SK-N-SH treated with all-trans-retinoic acid at 6 μM for 48 hours (cell line): ENCODE data around the gene ZNF354B.

Source experiments
- ATAC-seq: fragments of 200-7000 bp; cut with Tn5 transposase; 3 replicates; pipeline ENCODE4 v1.9.1; 2020; ENCODE audit warnings: mild to moderate bottlenecking, moderate library complexity
- ARNTL ChIP-seq: fragments of 450-650 bp; formaldehyde crosslinking; IDR thresholded peaks from 2 replicates; pipeline ENCODE4 v1.5.0; 2020; ENCODE audit warnings: low read depth, mild to moderate bottlenecking, moderate library complexity, borderline replicate concordance
- BACH2 ChIP-seq: fragments of 250-450 bp; sonication (Bioruptor Pico); IDR thresholded peaks from 2 replicates; pipeline ENCODE4 v1.9.0; 2021; ENCODE audit warnings: mild to moderate bottlenecking, borderline replicate concordance
- CSDC2 ChIP-seq: fragments of 250-450 bp; sonication (Bioruptor Pico); IDR thresholded peaks from 2 replicates; pipeline ENCODE4 v1.5.0; 2020; ENCODE audit warnings: mild to moderate bottlenecking, moderate library complexity
- CSRNP3 ChIP-seq: fragments of 250-450 bp; sonication (Bioruptor Pico); IDR thresholded peaks from 2 replicates; pipeline ENCODE4 v1.5.1; 2021; ENCODE audit warnings: mild to moderate bottlenecking, moderate library complexity
- ESRRG ChIP-seq: fragments of 250-450 bp; sonication (Bioruptor Pico); IDR thresholded peaks from 2 replicates; pipeline ENCODE4 v1.6.1; 2021; ENCODE audit warnings: mild to moderate bottlenecking
- ISL1 ChIP-seq: fragments of 250-450 bp; sonication (Bioruptor Pico); IDR thresholded peaks from 2 replicates; pipeline ENCODE4 v2.1.2; 2022; ENCODE audit warnings: mild to moderate bottlenecking, moderate library complexity
- OSR1 ChIP-seq: fragments of 250-450 bp; sonication (Bioruptor Pico); IDR thresholded peaks from 2 replicates; pipeline ENCODE4 v1.8.0; 2022; ENCODE audit warnings: moderate library complexity, mild to moderate bottlenecking, inconsistent platforms
- PATZ1 ChIP-seq: fragments of 250-450 bp; sonication (Bioruptor Pico); IDR thresholded peaks from 2 replicates; pipeline ENCODE4 v1.8.0; 2020; ENCODE audit warnings: mild to moderate bottlenecking, moderate library complexity, borderline replicate concordance
- PPARA ChIP-seq: fragments of 250-450 bp; sonication (Bioruptor Pico); IDR thresholded peaks from 2 replicates; pipeline ENCODE4 v1.5.0; 2020; ENCODE audit warnings: mild to moderate bottlenecking, borderline replicate concordance
- RARB ChIP-seq: fragments of 250-450 bp; sonication (Bioruptor Pico); IDR thresholded peaks from 2 replicates; pipeline ENCODE4 v1.8.0; 2021; ENCODE audit warnings: mild to moderate bottlenecking, moderate library complexity
- SNAI2 ChIP-seq: fragments of 250-450 bp; sonication (Bioruptor Pico); IDR thresholded peaks from 2 replicates; pipeline ENCODE4 v1.5.0; 2020; ENCODE audit warnings: mild to moderate bottlenecking, moderate library complexity
- TOX ChIP-seq: fragments of 250-450 bp; sonication (Bioruptor Pico); IDR thresholded peaks from 2 replicates; pipeline ENCODE4 v1.8.0; 2021; ENCODE audit warnings: mild to moderate bottlenecking, moderate library complexity, borderline replicate concordance
- ZC3H10 ChIP-seq: fragments of 250-450 bp; sonication (Bioruptor Pico); IDR thresholded peaks from 2 replicates; pipeline ENCODE4 v1.5.1; 2021; ENCODE audit warnings: mild to moderate bottlenecking, moderate library complexity
- ZFP3 ChIP-seq: fragments of 250-450 bp; sonication (Bioruptor Pico); IDR thresholded peaks from 2 replicates; pipeline ENCODE4 v1.5.0; 2020; ENCODE audit warnings: mild to moderate bottlenecking, moderate library complexity
- ZNF565 ChIP-seq: fragments of 450-650 bp; formaldehyde crosslinking; conservative IDR thresholded peaks from 2 replicates; pipeline ENCODE4 v1.5.0; 2020; ENCODE audit warnings: low read depth, mild to moderate bottlenecking, moderate library complexity
- ZNF70 ChIP-seq: fragments of 450-650 bp; formaldehyde crosslinking; IDR thresholded peaks from 2 replicates; pipeline ENCODE4 v1.5.0; 2020; ENCODE audit warnings: mild to moderate bottlenecking, moderate library complexity
- ZNF8 ChIP-seq: fragments of 450-650 bp; formaldehyde crosslinking; IDR thresholded peaks from 2 replicates; pipeline ENCODE4 v1.5.0; 2020; ENCODE audit warnings: mild to moderate bottlenecking, moderate library complexity
- TF ChIP-seq, protein P1 (sequence below): fragments of 250-450 bp; sonication (Bioruptor Pico); IDR thresholded peaks from 2 replicates; pipeline ENCODE4 v1.5.0; 2020; ENCODE audit warnings: mild to moderate bottlenecking, moderate library complexity
- TF ChIP-seq, protein P2 (sequence below): fragments of 250-450 bp; sonication (Bioruptor Pico); IDR thresholded peaks from 2 replicates; pipeline ENCODE4 v1.5.1; 2020; ENCODE audit warnings: low read depth, mild to moderate bottlenecking, moderate library complexity

Gene ZNF354B

DNA sequence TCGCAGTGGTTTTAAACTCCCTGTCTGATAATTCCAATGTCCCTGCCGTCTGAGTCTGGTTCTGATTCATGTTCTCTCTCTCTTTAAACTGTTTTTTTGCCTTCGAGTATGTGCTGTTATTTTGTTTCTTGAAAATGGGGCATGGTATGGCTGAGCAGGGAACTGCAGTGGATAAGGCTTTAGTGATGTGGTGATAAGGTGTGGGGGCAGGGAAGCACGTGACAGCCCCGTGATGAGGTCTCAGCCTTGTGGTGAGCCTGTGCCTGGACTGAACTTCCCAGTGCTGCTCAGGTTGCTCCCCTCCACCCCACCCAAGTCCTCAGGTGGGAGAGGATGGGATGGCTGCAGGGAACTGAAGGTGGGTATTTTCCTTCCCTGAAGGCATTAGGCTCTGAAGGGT lies 5.5 kb upstream of the ZNF354B start (continued):
- TF ChIP-seq, protein P1, sequence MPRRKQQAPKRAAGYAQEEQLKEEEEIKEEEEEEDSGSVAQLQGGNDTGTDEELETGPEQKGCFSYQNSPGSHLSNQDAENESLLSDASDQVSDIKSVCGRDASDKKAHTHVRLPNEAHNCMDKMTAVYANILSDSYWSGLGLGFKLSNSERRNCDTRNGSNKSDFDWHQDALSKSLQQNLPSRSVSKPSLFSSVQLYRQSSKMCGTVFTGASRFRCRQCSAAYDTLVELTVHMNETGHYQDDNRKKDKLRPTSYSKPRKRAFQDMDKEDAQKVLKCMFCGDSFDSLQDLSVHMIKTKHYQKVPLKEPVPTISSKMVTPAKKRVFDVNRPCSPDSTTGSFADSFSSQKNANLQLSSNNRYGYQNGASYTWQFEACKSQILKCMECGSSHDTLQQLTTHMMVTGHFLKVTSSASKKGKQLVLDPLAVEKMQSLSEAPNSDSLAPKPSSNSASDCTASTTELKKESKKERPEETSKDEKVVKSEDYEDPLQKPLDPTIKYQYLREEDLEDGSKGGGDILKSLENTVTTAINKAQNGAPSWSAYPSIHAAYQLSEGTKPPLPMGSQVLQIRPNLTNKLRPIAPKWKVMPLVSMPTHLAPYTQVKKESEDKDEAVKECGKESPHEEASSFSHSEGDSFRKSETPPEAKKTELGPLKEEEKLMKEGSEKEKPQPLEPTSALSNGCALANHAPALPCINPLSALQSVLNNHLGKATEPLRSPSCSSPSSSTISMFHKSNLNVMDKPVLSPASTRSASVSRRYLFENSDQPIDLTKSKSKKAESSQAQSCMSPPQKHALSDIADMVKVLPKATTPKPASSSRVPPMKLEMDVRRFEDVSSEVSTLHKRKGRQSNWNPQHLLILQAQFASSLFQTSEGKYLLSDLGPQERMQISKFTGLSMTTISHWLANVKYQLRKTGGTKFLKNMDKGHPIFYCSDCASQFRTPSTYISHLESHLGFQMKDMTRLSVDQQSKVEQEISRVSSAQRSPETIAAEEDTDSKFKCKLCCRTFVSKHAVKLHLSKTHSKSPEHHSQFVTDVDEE = no peak
- no peak for TF ChIP-seq ARNTL (CRISPR knock-in tag)
- no peak for TF ChIP-seq SNAI2 (CRISPR knock-in tag)
- TF ChIP-seq, protein P2, sequence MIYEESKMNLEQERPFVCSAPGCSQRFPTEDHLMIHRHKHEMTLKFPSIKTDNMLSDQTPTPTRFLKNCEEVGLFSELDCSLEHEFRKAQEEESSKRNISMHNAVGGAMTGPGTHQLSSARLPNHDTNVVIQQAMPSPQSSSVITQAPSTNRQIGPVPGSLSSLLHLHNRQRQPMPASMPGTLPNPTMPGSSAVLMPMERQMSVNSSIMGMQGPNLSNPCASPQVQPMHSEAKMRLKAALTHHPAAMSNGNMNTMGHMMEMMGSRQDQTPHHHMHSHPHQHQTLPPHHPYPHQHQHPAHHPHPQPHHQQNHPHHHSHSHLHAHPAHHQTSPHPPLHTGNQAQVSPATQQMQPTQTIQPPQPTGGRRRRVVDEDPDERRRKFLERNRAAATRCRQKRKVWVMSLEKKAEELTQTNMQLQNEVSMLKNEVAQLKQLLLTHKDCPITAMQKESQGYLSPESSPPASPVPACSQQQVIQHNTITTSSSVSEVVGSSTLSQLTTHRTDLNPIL = no peak
- no peak for TF ChIP-seq ZFP3 (CRISPR knock-in tag)

DNA sequence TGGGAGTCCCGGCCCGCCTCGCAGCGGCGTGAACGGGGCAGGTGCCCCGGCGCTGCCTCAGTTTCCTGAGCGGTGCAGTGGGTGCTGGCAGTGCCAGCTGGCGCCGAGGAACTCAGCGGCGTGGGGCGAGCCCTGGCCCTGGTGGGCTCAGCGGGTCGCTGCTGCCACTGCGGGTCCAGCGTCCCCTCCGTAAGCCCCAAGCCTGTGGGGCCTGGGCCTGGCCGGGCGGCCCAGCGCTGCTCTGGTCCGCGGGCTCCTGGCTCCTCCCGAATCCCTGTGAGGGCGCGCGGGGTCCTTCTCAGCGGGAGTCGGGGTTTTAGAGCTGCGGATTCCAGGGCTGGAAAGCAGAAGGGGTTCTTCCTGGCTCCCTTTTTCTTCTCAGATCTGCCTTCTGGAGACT lies 862 bp downstream of the ZNF354B start:
- ATAC-seq = peak; percentile 46

- TF ChIP-seq ZNF8 (CRISPR knock-in tag) (no peak), ZNF70 (CRISPR knock-in tag) (no peak), CSDC2 (CRISPR knock-in tag) (no peak), SNAI2 (CRISPR knock-in tag) (no peak), ESRRG (CRISPR knock-in tag) (no peak), TOX (CRISPR knock-in tag) (no peak), OSR1 (CRISPR knock-in tag) (no peak), BACH2 (CRISPR knock-in tag) (no peak), PPARA (CRISPR knock-in tag) (no peak)
- TF ChIP-seq, all 23 proteins: peak for 0
- no peak for ATAC-seq
These were observed 1.9 kb downstream of the ZNF354B start for GRCh38 chr5:178861627-178862026.

DNA sequence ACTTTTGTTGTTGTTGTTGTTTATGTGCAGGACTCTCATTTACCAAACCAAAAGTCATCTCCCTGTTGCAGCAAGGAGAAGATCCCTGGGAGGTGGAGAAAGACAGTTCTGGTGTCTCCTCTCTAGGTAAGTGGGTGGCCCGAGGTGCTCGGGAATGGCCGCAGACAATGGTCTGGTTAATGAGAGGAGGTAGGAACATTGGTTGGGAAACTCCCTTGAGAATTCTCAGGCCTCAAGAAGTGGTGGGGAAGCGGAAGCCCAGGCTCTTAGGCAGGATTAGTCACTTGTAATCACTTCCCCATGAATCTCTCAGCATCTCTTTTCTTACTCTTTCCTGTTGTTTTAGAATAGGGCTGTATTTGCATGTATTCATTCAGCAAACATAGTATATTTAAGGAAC lies 7.2 kb downstream of the ZNF354B start:
- TF ChIP-seq BACH2 (CRISPR knock-in tag) (no peak), CSRNP3 (no peak), ZNF565 (CRISPR knock-in tag) (no peak), ZFP3 (CRISPR knock-in tag) (no peak), TOX (CRISPR knock-in tag) (no peak), CSDC2 (CRISPR knock-in tag) (no peak), OSR1 (CRISPR knock-in tag) (no peak), ISL1 (CRISPR knock-in tag) (no peak), ESRRG (CRISPR knock-in tag) (no peak), ZNF70 (CRISPR knock-in tag) (no peak), ZNF8 (CRISPR knock-in tag) (no peak)
- ATAC-seq = no peak

DNA sequence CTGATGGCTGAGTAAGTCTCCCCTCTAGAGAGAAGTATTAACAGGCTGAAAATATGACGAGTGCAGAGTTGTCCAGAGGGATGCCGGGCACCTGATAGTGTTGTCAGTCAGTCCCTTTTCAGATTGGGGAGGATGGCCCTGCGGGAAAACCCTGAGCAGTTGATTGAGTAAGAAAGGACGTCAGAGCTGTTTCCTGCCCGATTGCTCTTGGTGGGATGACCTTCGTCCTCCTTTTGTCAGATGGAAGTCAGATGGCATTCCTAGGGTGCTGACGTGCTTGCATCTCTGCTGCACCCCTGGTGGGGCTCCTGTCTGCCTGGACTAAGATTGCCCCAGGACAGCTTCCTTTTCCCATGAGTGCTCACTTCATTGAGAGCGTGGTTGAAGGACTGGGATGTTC lies 9.8 kb downstream of the ZNF354B start:
- no peak for ATAC-seq
- TF ChIP-seq TOX (CRISPR knock-in tag) = no peak
- TF ChIP-seq, protein P2 = no peak
- TF ChIP-seq, protein P1 = no peak
- TF ChIP-seq RARB = no peak
- no peak for TF ChIP-seq ZC3H10
- TF ChIP-seq ZNF565 (CRISPR knock-in tag) = no peak
- TF ChIP-seq PATZ1 (CRISPR knock-in tag) = no peak
- no peak for TF ChIP-seq SNAI2 (CRISPR knock-in tag)
- TF ChIP-seq ISL1 (CRISPR knock-in tag) = no peak
